HepG2 (cell line): ENCODE results near the gene CNPPD1. TPM values are rescaled to one million over a fixed set of nuclear protein-coding genes. Genes with fewer than 3 reads are reported as not detected.

Experiments
- ARID5B ChIP-seq: IDR thresholded peaks from 2 replicates; pipeline ENCODE4 v1.4.0; 2020; ENCODE audit warnings: mild to moderate bottlenecking, missing genetic modification reagents
- ATM ChIP-seq: fragments of 450-650 bp; IDR thresholded peaks from 2 replicates; pipeline ENCODE4 v1.7.1; 2017; ENCODE audit warnings: mild to moderate bottlenecking, borderline replicate concordance
- GPN1 ChIP-seq: sonication (generic); formaldehyde crosslinking; IDR thresholded peaks from 2 replicates; pipeline ENCODE4 v1.5.1; 2020; ENCODE audit warnings: missing genetic modification reagents, borderline replicate concordance
- HNF4A ChIP-seq: sonication (generic); formaldehyde crosslinking; IDR thresholded peaks from 2 replicates; pipeline ENCODE4 v1.4.0; 2020; ENCODE audit warnings: missing genetic modification reagents
- MBD4 ChIP-seq: IDR thresholded peaks from 2 replicates; pipeline ENCODE4 v1.6.1; 2012; ENCODE audit warnings: low read length, inconsistent platforms, borderline replicate concordance
- MTF1 ChIP-seq: sonication (generic); formaldehyde crosslinking; IDR thresholded peaks from 2 replicates; pipeline ENCODE4 v1.5.0; 2020; ENCODE audit warnings: missing genetic modification reagents
- PCBP1 ChIP-seq: fragments of 200-400 bp; formaldehyde crosslinking; IDR thresholded peaks from 2 replicates; pipeline ENCODE4 v1.6.1; 2017; ENCODE audit warnings: mild to moderate bottlenecking, low read depth, low read length, borderline replicate concordance
- TARDBP ChIP-seq: sonication (generic); formaldehyde crosslinking; IDR thresholded peaks from 2 replicates; pipeline ENCODE4 v1.8.0; 2022; ENCODE audit warnings: mild to moderate bottlenecking, missing genetic modification reagents
- ZBTB43 ChIP-seq: sonication (generic); formaldehyde crosslinking; conservative IDR thresholded peaks from 2 replicates; pipeline ENCODE4 v1.4.0; 2020; ENCODE audit warnings: missing genetic modification reagents
- ZNF326 ChIP-seq: sonication (generic); formaldehyde crosslinking; IDR thresholded peaks from 2 replicates; pipeline ENCODE4 v1.4.0; 2020; ENCODE audit warnings: missing genetic modification reagents, borderline replicate concordance
- polyA plus RNA-seq, 8 experiments: library from polyadenylated mRNA; depleted of rRNA in 3 of 8; stranded (reverse) in 7 of 8; unstranded in 1 of 8; fragments of >200 nt; fragmentation: Illumina TruSeq in 4 of 8; extraction: Trizol in 4 of 8; gene quantifications; 2 replicates each; pipeline versions ENCODE4 v1.2.1 to v1.2.3, GENCODE V29; 2011 to 2016; ENCODE audit warnings: low read depth in 4 of 8, missing spikeins in 1 of 8, mixed read lengths in 1 of 8; ENCODE audit not compliant: insufficient read depth in 1 of 8
- total RNA-seq, 5 experiments: library from RNA; depleted of rRNA; stranded (reverse); fragments of >200 nt; fragmentation: Illumina TruSeq; extraction: Trizol; gene quantifications; 2 replicates each; pipeline ENCODE4 v1.2.3, GENCODE V29; 2016; ENCODE audit warnings: low read depth in 1 of 5
- TF ChIP-seq, protein P1 (sequence below): sonication (generic); formaldehyde crosslinking; IDR thresholded peaks from 2 replicates; pipeline ENCODE4 v1.5.0; 2020; ENCODE audit warnings: mild to moderate bottlenecking, missing genetic modification reagents
- TF ChIP-seq, protein P2 (sequence below): sonication (generic); formaldehyde crosslinking; IDR thresholded peaks from 2 replicates; pipeline ENCODE4 v1.5.1; 2020; ENCODE audit warnings: missing genetic modification reagents, mild to moderate bottlenecking, borderline replicate concordance
- TF ChIP-seq, protein P3 (sequence below): conservative IDR thresholded peaks from 2 replicates; pipeline ENCODE4 v1.6.1; 2018; ENCODE audit warnings: missing genetic modification reagents
- TF ChIP-seq, protein P4 (sequence below): sonication (generic); formaldehyde crosslinking; IDR thresholded peaks from 2 replicates; pipeline ENCODE4 v1.8.0; 2022; ENCODE audit warnings: missing genetic modification reagents, mild to moderate bottlenecking, inconsistent platforms, borderline replicate concordance

CNPPD1 gene
- total and polyA plus RNA-seq, 2 of the 13 experiments (the other 11 are each of a cell fraction or from before 2014, with no cell fraction given) = 35.5 to 49.4 TPM

GRCh38 chr2:219218732-219219701, 42.3 kb upstream of the CNPPD1 start, which contains the start of gene ABCB6 (continued):
- TF ChIP-seq, protein P1, sequence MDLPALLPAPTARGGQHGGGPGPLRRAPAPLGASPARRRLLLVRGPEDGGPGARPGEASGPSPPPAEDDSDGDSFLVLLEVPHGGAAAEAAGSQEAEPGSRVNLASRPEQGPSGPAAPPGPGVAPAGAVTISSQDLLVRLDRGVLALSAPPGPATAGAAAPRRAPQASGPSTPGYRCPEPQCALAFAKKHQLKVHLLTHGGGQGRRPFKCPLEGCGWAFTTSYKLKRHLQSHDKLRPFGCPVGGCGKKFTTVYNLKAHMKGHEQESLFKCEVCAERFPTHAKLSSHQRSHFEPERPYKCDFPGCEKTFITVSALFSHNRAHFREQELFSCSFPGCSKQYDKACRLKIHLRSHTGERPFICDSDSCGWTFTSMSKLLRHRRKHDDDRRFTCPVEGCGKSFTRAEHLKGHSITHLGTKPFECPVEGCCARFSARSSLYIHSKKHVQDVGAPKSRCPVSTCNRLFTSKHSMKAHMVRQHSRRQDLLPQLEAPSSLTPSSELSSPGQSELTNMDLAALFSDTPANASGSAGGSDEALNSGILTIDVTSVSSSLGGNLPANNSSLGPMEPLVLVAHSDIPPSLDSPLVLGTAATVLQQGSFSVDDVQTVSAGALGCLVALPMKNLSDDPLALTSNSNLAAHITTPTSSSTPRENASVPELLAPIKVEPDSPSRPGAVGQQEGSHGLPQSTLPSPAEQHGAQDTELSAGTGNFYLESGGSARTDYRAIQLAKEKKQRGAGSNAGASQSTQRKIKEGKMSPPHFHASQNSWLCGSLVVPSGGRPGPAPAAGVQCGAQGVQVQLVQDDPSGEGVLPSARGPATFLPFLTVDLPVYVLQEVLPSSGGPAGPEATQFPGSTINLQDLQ (CRISPR knock-in tag) = peak; percentile 94
- TF ChIP-seq, protein P2, sequence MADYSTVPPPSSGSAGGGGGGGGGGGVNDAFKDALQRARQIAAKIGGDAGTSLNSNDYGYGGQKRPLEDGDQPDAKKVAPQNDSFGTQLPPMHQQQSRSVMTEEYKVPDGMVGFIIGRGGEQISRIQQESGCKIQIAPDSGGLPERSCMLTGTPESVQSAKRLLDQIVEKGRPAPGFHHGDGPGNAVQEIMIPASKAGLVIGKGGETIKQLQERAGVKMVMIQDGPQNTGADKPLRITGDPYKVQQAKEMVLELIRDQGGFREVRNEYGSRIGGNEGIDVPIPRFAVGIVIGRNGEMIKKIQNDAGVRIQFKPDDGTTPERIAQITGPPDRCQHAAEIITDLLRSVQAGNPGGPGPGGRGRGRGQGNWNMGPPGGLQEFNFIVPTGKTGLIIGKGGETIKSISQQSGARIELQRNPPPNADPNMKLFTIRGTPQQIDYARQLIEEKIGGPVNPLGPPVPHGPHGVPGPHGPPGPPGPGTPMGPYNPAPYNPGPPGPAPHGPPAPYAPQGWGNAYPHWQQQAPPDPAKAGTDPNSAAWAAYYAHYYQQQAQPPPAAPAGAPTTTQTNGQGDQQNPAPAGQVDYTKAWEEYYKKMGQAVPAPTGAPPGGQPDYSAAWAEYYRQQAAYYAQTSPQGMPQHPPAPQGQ (CRISPR knock-in tag) = no peak
- TF ChIP-seq ZNF326 (no peak; the same call in 1 of the 2 replicates), HNF4A (CRISPR knock-in tag) (peak; percentile 14; the same call in 1 of the 2 replicates), MTF1 (peak; percentile 64; the same call in 1 of the 2 replicates), MBD4 (no peak), TARDBP (CRISPR knock-in tag) (peak; percentile 95), ARID5B (CRISPR knock-in tag) (peak; percentile 85), ZBTB43 (CRISPR knock-in tag) (no peak), PCBP1 (0 out of 2 replicates have a peak, but pooled peaks have one; percentile 49), GPN1 (no peak; the same call in 1 of the 2 replicates), ATM (no peak)
- TF ChIP-seq, protein P3, sequence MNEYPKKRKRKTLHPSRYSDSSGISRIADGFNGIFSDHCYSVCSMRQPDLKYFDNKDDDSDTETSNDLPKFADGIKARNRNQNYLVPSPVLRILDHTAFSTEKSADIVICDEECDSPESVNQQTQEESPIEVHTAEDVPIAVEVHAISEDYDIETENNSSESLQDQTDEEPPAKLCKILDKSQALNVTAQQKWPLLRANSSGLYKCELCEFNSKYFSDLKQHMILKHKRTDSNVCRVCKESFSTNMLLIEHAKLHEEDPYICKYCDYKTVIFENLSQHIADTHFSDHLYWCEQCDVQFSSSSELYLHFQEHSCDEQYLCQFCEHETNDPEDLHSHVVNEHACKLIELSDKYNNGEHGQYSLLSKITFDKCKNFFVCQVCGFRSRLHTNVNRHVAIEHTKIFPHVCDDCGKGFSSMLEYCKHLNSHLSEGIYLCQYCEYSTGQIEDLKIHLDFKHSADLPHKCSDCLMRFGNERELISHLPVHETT (CRISPR knock-in tag) = peak; percentile 68
- TF ChIP-seq, protein P4, sequence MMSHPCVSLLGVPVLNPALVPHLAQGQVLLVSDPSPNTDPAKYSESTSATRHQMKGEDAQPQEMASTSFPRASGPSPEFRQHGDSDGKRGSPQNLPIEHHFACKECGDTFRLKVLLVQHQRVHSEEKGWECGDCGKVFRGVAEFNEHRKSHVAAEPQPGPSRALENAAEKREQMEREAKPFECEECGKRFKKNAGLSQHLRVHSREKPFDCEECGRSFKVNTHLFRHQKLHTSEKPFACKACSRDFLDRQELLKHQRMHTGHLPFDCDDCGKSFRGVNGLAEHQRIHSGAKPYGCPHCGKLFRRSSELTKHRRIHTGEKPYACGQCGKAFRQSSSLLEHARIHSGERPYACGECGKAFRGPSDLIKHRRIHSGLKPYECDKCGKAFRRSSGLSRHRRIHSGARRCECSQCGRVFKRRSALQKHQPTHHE (CRISPR knock-in tag) = peak; percentile 100
